Mesodermal cell (in vitro differentiated cells): ENCODE measurements around the gene CERS6.

Experiments
- H3K27ac ChIP-seq: 2 replicates; pipeline ENCODE4 v1.7.0; 2013; ENCODE audit warnings: mild to moderate bottlenecking, low read depth, low read length, moderate library complexity; ENCODE audit not compliant: severe bottlenecking
- H3K36me3 ChIP-seq: 2 replicates; pipeline ENCODE4 v1.7.1; 2013; ENCODE audit warnings: mild to moderate bottlenecking, low read length, moderate library complexity; ENCODE audit not compliant: control insufficient read depth, insufficient read depth
- H3K4me1 ChIP-seq: one replicate; pipeline ENCODE4 v1.7.1; 2013; ENCODE audit warnings: mild to moderate bottlenecking, low read length; ENCODE audit not compliant: insufficient read depth, control insufficient read depth, poor library complexity, severe bottlenecking
- H3K4me3 ChIP-seq: 2 replicates; pipeline ENCODE4 v1.7.0; 2013; ENCODE audit warnings: low read length, control low read depth, mild to moderate bottlenecking; ENCODE audit not compliant: insufficient read depth, poor library complexity, severe bottlenecking; ENCODE audit errors: extremely low read depth
- H3K9me3 ChIP-seq: 2 replicates; pipeline ENCODE4 v1.7.1; 2013; ENCODE audit warnings: mild to moderate bottlenecking, low read length, moderate library complexity; ENCODE audit not compliant: control insufficient read depth
- WGBS, 2 experiments: methylation state at CpG; one replicate each; pipeline ENCODE4 v1.1.5; 2013; ENCODE audit warnings: missing lambda C conversion rate in 2 of 2; ENCODE audit not compliant: insufficient coverage in 2 of 2; 5-methylcytosine and 5-hydroxymethylcytosine counted together

The CERS6 gene

GRCh38 chr2:168802859-168803725 is 347.0 kb downstream of the CERS6 start:
- Histone ChIP-seq H3K36me3 (no peaks in the 10 kb centered on the region), H3K27ac (no peak overlapping the region), H3K4me3 (no peak overlapping the region), H3K9me3 (no peaks in the 10 kb centered on the region), H3K4me1 (peaks cover 12% of the 10 kb centered on the region)
- 88 to 100% methylated on average over 5 of the region's 5 CpGs for WGBS, 2 experiments

- H3K4me3 ChIP-seq, result no peak overlapping the region
- H3K9me3 ChIP-seq, result no peaks in the 10 kb centered on the region
- H3K27ac ChIP-seq, result no peak overlapping the region
- 80 to 83% methylated on average over 1 of the region's 3 CpGs for WGBS, 2 experiments
- H3K4me1 ChIP-seq, result peaks cover 2% of the 10 kb centered on the region
- H3K36me3 ChIP-seq, result no peaks in the 10 kb centered on the region
Observed at GRCh38 chr2:168804214-168804613, 348.1 kb downstream of the CERS6 start.

DNA sequence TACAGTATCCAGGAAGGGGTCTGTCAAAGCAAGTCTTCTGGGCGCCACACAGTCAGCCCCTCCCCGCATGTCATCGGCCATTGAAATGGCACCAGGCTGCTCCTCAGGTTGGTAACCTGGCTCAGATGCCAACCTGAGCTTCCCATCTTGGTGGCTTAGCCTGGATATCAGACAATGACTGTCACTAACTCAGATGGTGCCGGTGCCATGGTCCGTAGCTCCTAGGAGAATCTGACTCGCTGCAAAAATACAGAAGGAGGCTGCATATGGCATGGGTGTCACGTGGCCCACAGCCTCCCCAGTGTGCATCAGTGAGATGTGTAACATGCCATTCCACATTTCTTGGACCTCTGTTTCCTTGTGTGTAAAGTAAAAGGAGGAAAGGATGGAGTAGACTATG is 349.5 kb downstream of the CERS6 start:
- no peaks in the 10 kb centered on the region for H3K36me3 ChIP-seq
- no peaks in the 10 kb centered on the region for H3K9me3 ChIP-seq
- H3K4me1 ChIP-seq, result no peaks in the 10 kb centered on the region
- H3K27ac ChIP-seq, result no peak overlapping the region
- no peak overlapping the region for H3K4me3 ChIP-seq
- WGBS, 2 experiments, result 96% methylated on average over 7 of the region's 7 CpGs

DNA sequence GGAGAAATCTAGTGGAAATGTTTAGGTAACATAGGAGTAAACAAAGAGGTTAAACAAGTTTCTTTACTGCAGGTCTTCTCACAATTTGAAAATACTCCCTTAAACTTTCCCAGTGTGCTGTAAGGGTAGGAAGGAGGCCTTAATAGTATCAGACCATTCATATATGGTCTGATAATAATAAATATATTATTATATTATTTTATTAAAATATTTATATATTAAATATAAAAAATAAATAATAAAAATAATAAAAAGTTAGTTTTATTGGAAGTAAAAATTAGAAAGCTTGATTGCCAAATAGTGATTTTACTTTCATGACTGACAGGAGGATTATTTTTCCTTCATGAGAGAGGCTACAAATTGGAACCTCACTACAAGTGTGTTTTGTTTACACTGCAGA is 353.5 kb downstream of the CERS6 start:
- H3K4me1 ChIP-seq, result peaks cover 6% of the 10 kb centered on the region
- no peak overlapping the region for H3K4me3 ChIP-seq
- H3K9me3 ChIP-seq, result no peaks in the 10 kb centered on the region
- H3K36me3 ChIP-seq, result no peaks in the 10 kb centered on the region
- H3K27ac ChIP-seq, result no peak overlapping the region

GRCh38 chr2:168810235-168810634 is 354.2 kb downstream of the CERS6 start:
- WGBS, 2 experiments, result 100% methylated on average over 2 of the region's 2 CpGs; no CpG with 5 or more reads in 1 of the 2 experiments
- no peaks in the 10 kb centered on the region for H3K36me3 ChIP-seq
- H3K4me3 ChIP-seq, result no peak overlapping the region
- no peak overlapping the region for H3K27ac ChIP-seq
- peaks cover 9% of the 10 kb centered on the region for H3K4me1 ChIP-seq
- no peaks in the 10 kb centered on the region for H3K9me3 ChIP-seq

DNA sequence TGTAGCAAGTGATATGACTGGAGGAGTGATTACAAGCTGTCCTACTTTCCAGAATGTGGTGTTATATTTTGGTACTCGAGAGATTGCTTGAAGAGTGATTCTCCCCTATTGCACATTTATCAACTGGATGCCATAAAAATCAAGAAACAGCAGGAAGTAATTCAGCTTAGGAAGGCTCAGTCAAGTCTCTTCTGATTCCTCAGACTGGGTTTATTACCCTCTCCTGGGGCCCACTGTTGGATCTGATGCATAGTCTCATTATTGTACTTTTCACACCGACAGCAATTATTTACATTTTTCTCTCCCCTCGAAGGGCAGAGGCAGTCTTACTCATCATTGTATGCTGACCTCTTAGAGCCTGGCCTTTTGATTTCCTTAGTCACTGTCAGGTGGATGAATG is 355.6 kb downstream of the CERS6 start:
- Histone ChIP-seq H3K27ac (no peak overlapping the region), H3K4me3 (no peak overlapping the region), H3K9me3 (no peaks in the 10 kb centered on the region), H3K36me3 (no peaks in the 10 kb centered on the region), H3K4me1 (peaks cover 22% of the 10 kb centered on the region)
- WGBS, 2 experiments, result 88 to 92% methylated on average over 2 of the region's 3 CpGs

GRCh38 chr2:168814046-168814445 is 358.0 kb downstream of the CERS6 start:
- no peak overlapping the region for H3K4me3 ChIP-seq
- no peaks in the 10 kb centered on the region for H3K9me3 ChIP-seq
- H3K4me1 ChIP-seq, result peaks cover 28% of the 10 kb centered on the region
- no CpG with 5 or more reads among the region's 2 CpGs for WGBS, 2 experiments
- no peak overlapping the region for H3K27ac ChIP-seq
- no peaks in the 10 kb centered on the region for H3K36me3 ChIP-seq

DNA sequence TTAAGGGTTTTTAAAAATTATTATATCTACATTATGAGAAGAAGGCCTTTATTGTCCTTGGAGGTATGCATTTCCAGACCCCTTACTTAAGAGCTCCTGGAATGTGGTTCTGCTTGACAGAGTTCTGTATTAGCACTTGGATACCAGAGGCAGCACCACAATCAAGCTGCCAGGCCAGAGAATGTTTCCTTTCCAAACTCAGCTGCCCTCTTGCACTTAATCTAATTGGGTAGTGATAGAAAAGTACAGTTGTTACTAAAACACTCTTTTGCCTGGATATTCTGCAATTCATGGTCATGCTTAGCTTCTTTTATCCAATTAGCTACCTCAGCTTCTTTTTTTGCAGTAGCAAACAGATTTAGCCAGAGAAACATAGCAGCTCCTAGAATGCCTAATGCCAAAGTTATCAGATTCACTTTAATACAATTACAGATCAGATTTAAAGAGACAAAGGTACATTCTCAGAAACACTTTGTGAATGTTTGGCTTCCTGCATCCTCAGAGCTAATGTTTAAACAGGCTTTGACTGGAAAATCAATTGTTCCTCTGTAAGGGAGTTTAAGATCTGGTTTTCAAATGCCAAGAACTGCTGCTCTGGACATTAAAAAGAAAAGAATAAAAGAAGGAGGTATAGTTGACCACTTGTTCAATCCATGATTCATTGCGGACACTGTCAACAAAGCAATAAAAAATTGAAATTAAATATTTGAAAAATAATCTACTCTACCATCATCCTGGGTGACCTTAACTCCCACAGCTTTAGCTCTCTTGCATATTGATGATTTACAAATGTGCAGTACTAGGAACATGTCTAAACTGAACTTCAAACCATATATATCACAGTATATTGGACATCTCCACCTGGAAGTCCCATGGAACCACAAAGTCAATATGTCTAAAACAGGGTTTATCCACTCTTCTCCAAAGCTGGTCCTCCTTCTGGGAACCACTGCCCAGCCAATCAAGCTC is 359.2 kb downstream of the CERS6 start:
- H3K4me3 ChIP-seq, result no peak overlapping the region
- peaks cover 28% of the 10 kb centered on the region for H3K4me1 ChIP-seq
- H3K27ac ChIP-seq, result peak overlapping the region; percentile 68
- no peaks in the 10 kb centered on the region for H3K36me3 ChIP-seq
- no peaks in the 10 kb centered on the region for H3K9me3 ChIP-seq
- WGBS, 2 experiments, result no CpG with 5 or more reads among the region's 1 CpG

DNA sequence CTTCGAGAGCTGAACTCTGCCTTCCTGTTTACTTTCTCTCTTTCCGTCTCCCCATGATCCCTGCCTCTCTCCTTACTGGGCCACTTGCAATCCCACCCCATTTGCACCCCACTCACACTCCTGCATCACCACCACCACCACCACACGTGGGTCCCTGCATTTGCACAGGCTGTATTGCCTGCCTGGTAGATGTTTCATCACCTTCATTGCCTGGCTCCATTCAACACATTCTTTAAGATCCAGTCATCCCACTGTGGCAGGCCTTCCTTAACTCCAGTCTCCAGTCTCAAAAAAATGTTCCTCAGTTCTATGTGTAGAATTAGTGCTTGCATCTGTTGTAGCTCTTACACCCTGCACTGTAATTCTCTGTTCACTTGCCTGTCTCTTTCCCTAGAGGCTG is 360.3 kb downstream of the CERS6 start:
- WGBS, 2 experiments, result 87 to 88% methylated on average over 3 of the region's 3 CpGs
- H3K4me3 ChIP-seq, result no peak overlapping the region
- H3K36me3 ChIP-seq, result no peaks in the 10 kb centered on the region
- no peaks in the 10 kb centered on the region for H3K9me3 ChIP-seq
- peaks cover 28% of the 10 kb centered on the region for H3K4me1 ChIP-seq
- H3K27ac ChIP-seq, result peak overlapping the region; percentile 52

- Histone ChIP-seq H3K4me3 (no peak overlapping the region), H3K36me3 (no peaks in the 10 kb centered on the region), H3K27ac (no peak overlapping the region), H3K4me1 (peaks cover 24% of the 10 kb centered on the region), H3K9me3 (no peaks in the 10 kb centered on the region)
- 77 to 96% methylated on average over 6 to 7 of the region's 10 CpGs for WGBS, 2 experiments
Observed at GRCh38 chr2:168819050-168819715, 363.1 kb downstream of the CERS6 start.
